ENCODE data around the gene CYP19A1. TPM values are rescaled to one million over a fixed set of nuclear protein-coding genes. Genes with fewer than 3 reads are reported as not detected.
A peak's percentile ranks its signal among the peaks of the same experiment; 100 is the strongest.

CYP19A1 gene
- total and polyA plus RNA-seq, 2 experiments from 2014 or later = 0.76 to 1.2 TPM

GRCh38 chr15:51315726-51316125 is 22.7 kb downstream of the CYP19A1 start:
- TF ChIP-seq EZH2 (IDR thresholded peaks at IDR 0.05; ENCODE audit: insufficient read depth, poor library complexity, severe bottlenecking) = no peak
- TF ChIP-seq EZH2phosphoT487 (IDR thresholded peaks at IDR 0.05; ENCODE audit: insufficient read depth, low read depth) = no peak
- no peaks in the 10 kb centered on the region for H3K36me3 ChIP-seq (ENCODE audit: low read depth)
- peaks cover 25% of the 10 kb centered on the region; the same call in 1 of the 2 replicates for H3F3A ChIP-seq (ENCODE audit: insufficient read depth)
- no peak overlapping the region for H3K27ac ChIP-seq
- no peaks in the 10 kb centered on the region for H3K79me2 ChIP-seq (ENCODE audit: insufficient read depth)
- no peak overlapping the region for H3K4me3 ChIP-seq
- H3K4me2 ChIP-seq (ENCODE audit: unreplicated experiment) = no peak overlapping the region
- no peaks in the 10 kb centered on the region for H3K9me3 ChIP-seq (ENCODE audit: low read depth)
- H3K4me1 ChIP-seq (ENCODE audit: insufficient read depth) = peaks cover 24% of the 10 kb centered on the region
- in situ Hi-C loops (cut with MboI) = no loop called here
- WGBS, 2 experiments (ENCODE audit: low coverage in 1 of 2, low lambda C conversion rate in 2 of 2, missing lambda C conversion rate in 2 of 2) = 91 to 93% methylated on average over 7 of the region's 7 CpGs
- H2AFZ ChIP-seq = no peak overlapping the region
- no peak for DNase-seq
- no peak overlapping the region for H3K9ac ChIP-seq
- no peaks in the 10 kb centered on the region for H3K9me2 ChIP-seq (ENCODE audit: insufficient read depth)
- no peaks in the 10 kb centered on the region for H3K27me3 ChIP-seq (replicated peaks; ENCODE audit: insufficient read depth)
- H4K20me1 ChIP-seq (ENCODE audit: insufficient read depth) = no peaks in the 10 kb centered on the region

DNA sequence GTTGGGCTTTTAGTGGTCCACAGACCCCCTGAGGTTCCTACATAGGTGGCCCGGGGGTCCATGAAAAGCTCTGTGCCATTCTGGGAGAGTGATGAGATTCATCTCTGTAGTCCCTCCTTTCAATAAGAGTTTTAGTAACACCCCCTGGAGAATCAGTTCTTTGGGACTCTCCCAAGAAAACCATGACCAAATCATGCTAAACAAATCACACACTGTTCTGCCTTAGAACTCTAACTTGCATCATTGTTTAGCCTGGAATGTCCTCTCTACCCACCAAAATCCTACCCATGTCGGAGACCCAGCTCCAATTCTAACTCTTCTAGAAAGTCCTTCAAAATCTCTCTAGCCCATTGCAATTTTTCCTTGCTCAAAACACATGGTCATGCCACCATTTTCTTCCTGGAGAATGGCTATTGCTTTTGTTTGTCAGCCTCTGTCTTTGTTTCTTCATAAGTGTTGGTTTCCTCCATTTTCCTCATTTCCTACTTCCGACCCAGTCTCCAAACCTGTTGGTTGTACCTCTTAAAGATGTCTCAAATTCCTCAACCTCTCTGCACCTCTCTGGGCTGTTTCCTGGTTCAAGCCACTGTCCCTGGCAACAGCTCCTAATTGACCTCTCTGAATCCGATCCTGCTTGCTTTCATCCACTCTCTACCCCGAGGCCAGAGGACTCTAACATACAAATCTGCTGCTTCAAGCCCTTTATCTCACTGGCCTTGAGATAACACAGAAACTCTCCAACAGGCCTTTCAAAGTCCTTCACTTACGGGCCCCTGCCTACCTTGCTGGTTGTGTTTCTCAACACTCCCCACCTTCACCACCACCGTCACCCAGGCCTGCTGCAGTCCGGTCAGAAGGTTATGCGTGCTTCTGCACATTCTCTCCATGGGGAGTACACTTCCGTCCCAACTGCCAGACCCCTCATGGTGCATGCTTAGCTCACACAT is 23.7 kb downstream of the CYP19A1 start:
- Histone ChIP-seq H3K4me2 (ENCODE audit: unreplicated experiment) (no peak overlapping the region), H3K27ac (no peak overlapping the region), H2AFZ (no peak overlapping the region), H3K9me2 (ENCODE audit: insufficient read depth) (no peaks in the 10 kb centered on the region), H3K9me3 (ENCODE audit: low read depth) (no peaks in the 10 kb centered on the region), H3K27me3 (replicated peaks; ENCODE audit: insufficient read depth) (no peaks in the 10 kb centered on the region), H3K9ac (no peak overlapping the region), H3K36me3 (ENCODE audit: low read depth) (no peaks in the 10 kb centered on the region), H3K79me2 (ENCODE audit: insufficient read depth) (no peaks in the 10 kb centered on the region), H3K4me3 (no peak overlapping the region), H4K20me1 (ENCODE audit: insufficient read depth) (no peaks in the 10 kb centered on the region), H3F3A (ENCODE audit: insufficient read depth) (peaks cover 34% of the 10 kb centered on the region), H3K4me1 (ENCODE audit: insufficient read depth) (peaks cover 31% of the 10 kb centered on the region)
- in situ Hi-C loops (cut with MboI) = no loop called here
- DNase-seq = no peak
- 85 to 87% methylated on average over 10 of the region's 10 CpGs for WGBS, 2 experiments (ENCODE audit: low coverage in 1 of 2, low lambda C conversion rate in 2 of 2, missing lambda C conversion rate in 2 of 2)
- TF ChIP-seq EZH2phosphoT487 (IDR thresholded peaks at IDR 0.05; ENCODE audit: insufficient read depth, low read depth) (no peak), EZH2 (IDR thresholded peaks at IDR 0.05; ENCODE audit: insufficient read depth, poor library complexity, severe bottlenecking) (no peak)

GRCh38 chr15:51313644-51314280 is 24.6 kb downstream of the CYP19A1 start:
- in situ Hi-C loops (cut with MboI) = no loop called here
- 92 to 94% methylated on average over 10 of the region's 10 CpGs for WGBS, 2 experiments (ENCODE audit: low coverage in 1 of 2, low lambda C conversion rate in 2 of 2, missing lambda C conversion rate in 2 of 2)
- no peak for DNase-seq

GRCh38 chr15:51313074-51313393 is 25.4 kb downstream of the CYP19A1 start:
- TF ChIP-seq EZH2phosphoT487 (IDR thresholded peaks at IDR 0.05; ENCODE audit: insufficient read depth, low read depth) = no peak
- no peak for TF ChIP-seq EZH2 (IDR thresholded peaks at IDR 0.05; ENCODE audit: insufficient read depth, poor library complexity, severe bottlenecking)
- DNase-seq = peak; percentile 51
- Histone ChIP-seq H3K4me3 (no peak overlapping the region), H3K4me1 (ENCODE audit: insufficient read depth) (peaks cover 23% of the 10 kb centered on the region), H2AFZ (no peak overlapping the region), H3K9me2 (ENCODE audit: insufficient read depth) (no peaks in the 10 kb centered on the region), H4K20me1 (ENCODE audit: insufficient read depth) (no peaks in the 10 kb centered on the region), H3K79me2 (ENCODE audit: insufficient read depth) (no peaks in the 10 kb centered on the region), H3K9ac (no peak overlapping the region), H3K9me3 (ENCODE audit: low read depth) (no peaks in the 10 kb centered on the region), H3K4me2 (ENCODE audit: unreplicated experiment) (no peak overlapping the region), H3K27ac (no peak overlapping the region), H3K36me3 (ENCODE audit: low read depth) (no peaks in the 10 kb centered on the region), H3F3A (ENCODE audit: insufficient read depth) (peaks cover 26% of the 10 kb centered on the region), H3K27me3 (replicated peaks; ENCODE audit: insufficient read depth) (no peaks in the 10 kb centered on the region)
- in situ Hi-C loops (cut with MboI) = no loop called here

More at GRCh38 chr15:51313644-51314280, 24.6 kb downstream of the CYP19A1 start:
- Histone ChIP-seq H3K4me1 (ENCODE audit: insufficient read depth) (peaks cover 28% of the 10 kb centered on the region), H3K9me3 (ENCODE audit: low read depth) (no peaks in the 10 kb centered on the region), H2AFZ (no peak overlapping the region), H3K79me2 (ENCODE audit: insufficient read depth) (no peaks in the 10 kb centered on the region), H3K9ac (no peak overlapping the region), H3K27ac (no peak overlapping the region), H3F3A (ENCODE audit: insufficient read depth) (peaks cover 32% of the 10 kb centered on the region), H3K4me2 (ENCODE audit: unreplicated experiment) (no peak overlapping the region), H3K27me3 (replicated peaks; ENCODE audit: insufficient read depth) (no peaks in the 10 kb centered on the region), H3K36me3 (ENCODE audit: low read depth) (no peaks in the 10 kb centered on the region), H3K4me3 (no peak overlapping the region), H3K9me2 (ENCODE audit: insufficient read depth) (no peaks in the 10 kb centered on the region), H4K20me1 (ENCODE audit: insufficient read depth) (no peaks in the 10 kb centered on the region)
- TF ChIP-seq EZH2phosphoT487 (IDR thresholded peaks at IDR 0.05; ENCODE audit: insufficient read depth, low read depth) (no peak), EZH2 (IDR thresholded peaks at IDR 0.05; ENCODE audit: insufficient read depth, poor library complexity, severe bottlenecking) (no peak)

All from GM23248 (cell line).